Activated T-cell treated with anti-CD3 and anti-CD28 coated beads, Interleukin-2, amount 50 U/mL, for 72 hours (primary cell): ENCODE data around the gene COX6B1. TPM values are rescaled to one million over a fixed set of nuclear protein-coding genes. Genes with fewer than 3 reads are reported as not detected.
"Not testable (repeated sequence)": the region's sequence is repeated elsewhere in the genome, so short reads cannot be mapped to it uniquely, and the experiment has no call there.

Experiments
- ATAC-seq, 2 donors: fragments of 150-1000 bp; cut with Tn5 transposase; replicated peaks in 1 of 2; 2 replicates each; pipeline ENCODE4 v1.10.0; 2021; ENCODE audit warnings: moderate library complexity in 2 of 2, mild to moderate bottlenecking in 1 of 2
- DNase-seq, 2 donors: peaks; one replicate each; pipeline ENCODE4 v3.0.0; 2021 to 2022; ENCODE audit warnings: mixed read lengths in 1 of 2
- H3K27ac Mint-ChIP-seq: one replicate; pipeline ENCODE4 v1.8.0; 2022; ENCODE audit warnings: mild to moderate bottlenecking, moderate library complexity, mixed read lengths
- H3K27me3 Mint-ChIP-seq: one replicate; pipeline ENCODE4 v1.8.0; 2022; ENCODE audit warnings: low read depth, mixed read lengths
- H3K36me3 Mint-ChIP-seq, 2 donors: one replicate each; pipeline ENCODE4 v1.8.0; 2022; ENCODE audit warnings: mixed read lengths in 2 of 2, mild to moderate bottlenecking in 1 of 2; ENCODE audit not compliant: insufficient read depth in 2 of 2
- H3K4me1 Mint-ChIP-seq: one replicate; pipeline ENCODE4 v1.8.0; 2022; ENCODE audit warnings: low read depth, mixed read lengths
- H3K4me3 Mint-ChIP-seq, 2 donors: one replicate each; pipeline ENCODE4 v1.8.0; 2022; ENCODE audit warnings: mild to moderate bottlenecking in 2 of 2, mixed read lengths in 2 of 2, moderate library complexity in 2 of 2
- H3K9me3 Mint-ChIP-seq, 2 donors: one replicate each; pipeline ENCODE4 v1.8.0; 2022; ENCODE audit warnings: mixed read lengths in 2 of 2
- total RNA-seq, 2 donors: library from RNA; stranded (reverse); gene quantifications; one replicate each; pipeline ENCODE4 v1.2.3, GENCODE V29; 2022

COX6B1 gene
- total RNA-seq, 2 donors from 2014 or later = 277 to 288 TPM

GRCh38 chr19:35691106-35691505 is 43.0 kb downstream of the COX6B1 start:
- not testable (repeated sequence) for H3K36me3 Mint-ChIP-seq, ATAC-seq

GRCh38 chr19:35692010-35692409 is 43.9 kb downstream of the COX6B1 start:
- no peak for ATAC-seq
- Mint-ChIP-seq H3K4me3 (no peak overlapping the region), H3K4me1 (peaks cover 24% of the 10 kb centered on the region), H3K27me3 (no peaks in the 10 kb centered on the region), H3K27ac (no peak overlapping the region), H3K36me3 (peaks cover 1 to 4% of the 10 kb centered on the region in 2 donors), H3K9me3 (peaks cover 0 to 2% of the 10 kb centered on the region in 2 donors)
- DNase-seq = no peak

More at GRCh38 chr19:35691106-35691505, 43.0 kb downstream of the COX6B1 start:
- not testable (repeated sequence) for H3K4me3 Mint-ChIP-seq, H3K27me3 Mint-ChIP-seq, DNase-seq, H3K27ac Mint-ChIP-seq, H3K9me3 Mint-ChIP-seq
- peaks cover 15% of the 10 kb centered on the region for H3K4me1 Mint-ChIP-seq

GRCh38 chr19:35693422-35693821 is 45.3 kb downstream of the COX6B1 start:
- no peak overlapping the region for H3K27ac Mint-ChIP-seq
- H3K36me3 Mint-ChIP-seq = peaks cover 1 to 4% of the 10 kb centered on the region in 2 donors
- peaks cover 35% of the 10 kb centered on the region for H3K4me1 Mint-ChIP-seq
- H3K4me3 Mint-ChIP-seq = no peak overlapping the region
- ATAC-seq (peak; percentile 8 to 14), DNase-seq (no peak)
- H3K9me3 Mint-ChIP-seq = peaks cover 0 to 2% of the 10 kb centered on the region in 2 donors
- H3K27me3 Mint-ChIP-seq = no peaks in the 10 kb centered on the region

- Mint-ChIP-seq H3K27ac (no peak overlapping the region), H3K27me3 (no peaks in the 10 kb centered on the region), H3K4me1 (peaks cover 41% of the 10 kb centered on the region), H3K4me3 (peak overlapping the region in 1 of 2 donors; percentile 21), H3K36me3 (peaks cover 1 to 4% of the 10 kb centered on the region in 2 donors), H3K9me3 (peaks cover 0 to 2% of the 10 kb centered on the region in 2 donors)
- ATAC-seq = peak; percentile 97 to 99
- peak; percentile 92 for DNase-seq
Measured at GRCh38 chr19:35693835-35694599, 45.9 kb downstream of the COX6B1 start.

GRCh38 chr19:35695895-35696422 is 47.8 kb downstream of the COX6B1 start:
- Mint-ChIP-seq H3K4me3 (no peak overlapping the region), H3K27me3 (no peaks in the 10 kb centered on the region), H3K9me3 (peaks cover 0 to 2% of the 10 kb centered on the region in 2 donors), H3K36me3 (peaks cover 1 to 4% of the 10 kb centered on the region in 2 donors), H3K27ac (no peak overlapping the region), H3K4me1 (peaks cover 54% of the 10 kb centered on the region)
- ATAC-seq (no peak), DNase-seq (no peak)

GRCh38 chr19:35696835-35697234 is 48.7 kb downstream of the COX6B1 start:
- peak; percentile 73 to 77 for ATAC-seq
- Mint-ChIP-seq H3K9me3 (peaks cover 0 to 2% of the 10 kb centered on the region in 2 donors), H3K36me3 (peaks cover 1 to 4% of the 10 kb centered on the region in 2 donors), H3K4me3 (peak overlapping the region; percentile 56 to 58), H3K27me3 (no peaks in the 10 kb centered on the region), H3K27ac (no peak overlapping the region), H3K4me1 (peaks cover 54% of the 10 kb centered on the region)
- DNase-seq = peak; percentile 51 to 67

- DNase-seq (peak; percentile 92 to 95), ATAC-seq (peak; percentile 99)
- Mint-ChIP-seq H3K9me3 (peaks cover 0 to 2% of the 10 kb centered on the region in 2 donors), H3K4me3 (peak overlapping the region; percentile 94 to 97), H3K27ac (peak overlapping the region; percentile 92), H3K27me3 (no peaks in the 10 kb centered on the region), H3K4me1 (peaks cover 31% of the 10 kb centered on the region), H3K36me3 (peaks cover 3% of the 10 kb centered on the region in 2 donors)
Measured at GRCh38 chr19:35702223-35703012, 54.3 kb downstream of the COX6B1 start.

- H3K4me1 Mint-ChIP-seq = peaks cover 25% of the 10 kb centered on the region
- DNase-seq = no peak
- peaks cover 3% of the 10 kb centered on the region in 2 donors for H3K36me3 Mint-ChIP-seq
- no peaks in the 10 kb centered on the region for H3K27me3 Mint-ChIP-seq
- ATAC-seq = no peak
- peaks cover 0 to 2% of the 10 kb centered on the region in 2 donors for H3K9me3 Mint-ChIP-seq
- H3K27ac Mint-ChIP-seq = no peak overlapping the region
- peak overlapping the region in 1 of 2 donors; percentile 94 for H3K4me3 Mint-ChIP-seq
Measured at GRCh38 chr19:35703343-35703742, 55.2 kb downstream of the COX6B1 start.

- H3K27me3 Mint-ChIP-seq = no peaks in the 10 kb centered on the region
- ATAC-seq = no peak
- H3K27ac Mint-ChIP-seq = no peak within 1 kb of the TSS
- H3K4me3 Mint-ChIP-seq = no peak within 1 kb of the TSS
- peaks cover 0 to 2% of the 10 kb centered on the region in 2 donors for H3K9me3 Mint-ChIP-seq
- peaks cover 3% of the 10 kb centered on the region in 2 donors for H3K36me3 Mint-ChIP-seq
- DNase-seq = peak in 1 of 2 donors; percentile 36
- H3K4me1 Mint-ChIP-seq = peaks cover 24% of the 10 kb centered on the region
Measured at GRCh38 chr19:35704218-35704617, 56.1 kb downstream of the COX6B1 start, which contains the start of gene ZBTB32. ZBTB32 (plus strand) TSS chr19:35704558; CDS start chr19:35714627, 10,069 bp downstream.

Other genes starting within 250 kb of the COX6B1 start
- gene FFAR2, start 200.1 kb upstream of the COX6B1 start, total RNA-seq = not detected
- not detected for gene KRTDAP, start 157.9 kb upstream of the COX6B1 start, total RNA-seq
- gene DMKN, start 134.7 kb upstream of the COX6B1 start, total RNA-seq = 1 to 10 TPM; 3.7 to 7.5 TPM
- under 1 TPM in 1 of 2 donors, not detected in 1; 0.21 TPM for gene SBSN, start 120.0 kb upstream of the COX6B1 start, total RNA-seq
- not detected for gene GAPDHS, start 114.9 kb upstream of the COX6B1 start, total RNA-seq
- 10 to 100 TPM; 79.0 to 87.8 TPM for gene TMEM147, start 102.7 kb upstream of the COX6B1 start, total RNA-seq
- gene ATP4A, start 84.7 kb upstream of the COX6B1 start, total RNA-seq = not detected
- not detected for gene PMIS2, start 62.1 kb upstream of the COX6B1 start, total RNA-seq
- gene HAUS5, start 35.6 kb upstream of the COX6B1 start, total RNA-seq = 10 to 100 TPM; 39.2 to 55.3 TPM
- gene RBM42, start 19.3 kb upstream of the COX6B1 start, total RNA-seq = 100 to 1,000 TPM; 105 to 130 TPM
- 1 to 10 TPM; 1.7 to 2.5 TPM for gene ETV2, start 6.6 kb upstream of the COX6B1 start, total RNA-seq
- gene UPK1A, start 18.2 kb downstream of the COX6B1 start, total RNA-seq = under 1 TPM; 0.86 to 0.93 TPM
- 100 to 1,000 TPM; 147 to 192 TPM for gene ZBTB32, start 56.2 kb downstream of the COX6B1 start, total RNA-seq
- gene KMT2B, start 69.7 kb downstream of the COX6B1 start, total RNA-seq = 10 to 100 TPM; 63.0 to 71.5 TPM
- gene IGFLR1, start 94.1 kb downstream of the COX6B1 start, total RNA-seq = 100 to 1,000 TPM; 253 to 274 TPM
- 10 to 100 TPM; 71.0 to 83.6 TPM for gene U2AF1L4, start 97.1 kb downstream of the COX6B1 start, total RNA-seq
- gene PSENEN, start 97.3 kb downstream of the COX6B1 start, total RNA-seq = 10 to 100 TPM; 50.7 to 53.7 TPM
- 10 to 100 TPM; 11.4 to 14.3 TPM for gene LIN37, start 100.3 kb downstream of the COX6B1 start, total RNA-seq
- 1 to 10 TPM; 1.4 to 2.4 TPM for gene HSPB6, start 108.7 kb downstream of the COX6B1 start, total RNA-seq
- gene PROSER3, start 109.9 kb downstream of the COX6B1 start, total RNA-seq = 10 to 100 TPM; 38.9 to 47.8 TPM
- gene ARHGAP33, start 127.2 kb downstream of the COX6B1 start, total RNA-seq = 10 to 100 TPM; 66.8 to 86.0 TPM
- not detected for gene PRODH2, start 164.5 kb downstream of the COX6B1 start, total RNA-seq
- gene NPHS1, start 204.2 kb downstream of the COX6B1 start, total RNA-seq = under 1 TPM; 0.22 to 0.74 TPM
- gene KIRREL2, start 208.6 kb downstream of the COX6B1 start, total RNA-seq = 1 to 10 TPM; 3.0 to 5.6 TPM
- gene APLP1, start 220.3 kb downstream of the COX6B1 start, total RNA-seq = 1 to 10 TPM; 2.4 to 7.7 TPM